Endodermal cell (in vitro differentiated cells): ENCODE measurements around the gene HAVCR1. TPM values are rescaled to one million over a fixed set of nuclear protein-coding genes. Genes with fewer than 3 reads are reported as not detected.
"Not testable (repeated sequence)": the region's sequence is repeated elsewhere in the genome, so short reads cannot be mapped to it uniquely, and the experiment has no call there.

Source experiments
- DNase-seq: peaks from one replicate; pipeline ENCODE4 v3.0.0-alpha.2; 2017
- H3K27ac ChIP-seq: 2 replicates; pipeline ENCODE4 v1.5.1; 2013; ENCODE audit warnings: mild to moderate bottlenecking, low read depth, low read length, moderate library complexity
- H3K27me3 ChIP-seq: 2 replicates; pipeline ENCODE4 v1.6.1; 2013; ENCODE audit warnings: mild to moderate bottlenecking, low read length, moderate library complexity; ENCODE audit not compliant: insufficient read depth, control insufficient read depth, poor library complexity, severe bottlenecking
- H3K36me3 ChIP-seq: 2 replicates; pipeline ENCODE4 v1.7.0; 2013; ENCODE audit warnings: mild to moderate bottlenecking, low read length, moderate library complexity; ENCODE audit not compliant: control insufficient read depth, insufficient read depth
- H3K4me1 ChIP-seq: one replicate; pipeline ENCODE4 v1.7.0; 2013; ENCODE audit warnings: low read length; ENCODE audit not compliant: control insufficient read depth, insufficient read depth
- H3K4me3 ChIP-seq: 2 replicates; pipeline ENCODE4 v1.5.1; 2013; ENCODE audit warnings: mild to moderate bottlenecking, low read length, moderate library complexity
- H3K9ac ChIP-seq: 2 replicates; pipeline ENCODE4 v1.6.1; 2013; ENCODE audit warnings: mild to moderate bottlenecking, low read length, moderate library complexity; ENCODE audit not compliant: poor library complexity, severe bottlenecking; ENCODE audit errors: extremely low read depth
- H3K9me3 ChIP-seq: 2 replicates; pipeline ENCODE4 v1.6.1; 2013; ENCODE audit warnings: mild to moderate bottlenecking, low read length, moderate library complexity; ENCODE audit not compliant: control insufficient read depth
- H3K27ac Mint-ChIP-seq: 2 replicates; pipeline ENCODE4 v1.8.0; 2020; ENCODE audit warnings: mixed read lengths
- H3K27me3 Mint-ChIP-seq: 2 replicates; pipeline ENCODE4 v1.8.0; 2021; ENCODE audit warnings: mild to moderate bottlenecking, mixed read lengths; ENCODE audit not compliant: insufficient read depth
- H3K36me3 Mint-ChIP-seq: 2 replicates; pipeline ENCODE4 v1.8.0; 2020; ENCODE audit warnings: low read depth, mixed read lengths
- H3K4me1 Mint-ChIP-seq: 2 replicates; pipeline ENCODE4 v1.8.0; 2020; ENCODE audit warnings: mixed read lengths
- H3K4me3 Mint-ChIP-seq: 2 replicates; pipeline ENCODE4 v1.8.0; 2020; ENCODE audit warnings: mild to moderate bottlenecking, moderate library complexity, mixed read lengths
- H3K9me3 Mint-ChIP-seq: 2 replicates; pipeline ENCODE4 v1.8.0; 2020; ENCODE audit warnings: mild to moderate bottlenecking, mixed read lengths
- CTCF ChIP-seq: fragments of 200-600 bp; sonication (generic); conservative IDR thresholded peaks from 2 replicates; pipeline ENCODE4 v1.5.0; 2021; ENCODE audit warnings: antibody characterized with exemption, mild to moderate bottlenecking
- WGBS, 2 experiments: methylation state at CpG; one replicate each; pipeline versions ENCODE4 v1.1.5 to v1.1.7; 2013; ENCODE audit warnings: missing lambda C conversion rate in 2 of 2, mixed read lengths in 1 of 2; ENCODE audit not compliant: insufficient coverage in 1 of 2, insufficient read length in 1 of 2; 5-methylcytosine and 5-hydroxymethylcytosine counted together
- total RNA-seq, 2 donors: library from RNA; stranded (reverse); fragmentation: NEBNext Ultra II Directional in 1 of 2; extraction: Animal tissue kit (Norgen Biotek cat#: 25700) in 1 of 2; gene quantifications; 2 replicates in 1 of 2; 3 replicates in 1 of 2; pipeline ENCODE4 v1.2.1, GENCODE V29; 2021

The HAVCR1 gene
- total RNA-seq, 2 donors from 2014 or later, result 0.59 to 0.60 TPM

GRCh38 chr5:157047898-157048297, 11.0 kb downstream of the HAVCR1 start:
- Histone ChIP-seq H3K9ac (no peak overlapping the region), H3K27me3 (no peaks in the 10 kb centered on the region), H3K9me3 (no peaks in the 10 kb centered on the region), H3K4me1 (peaks cover 5% of the 10 kb centered on the region), H3K4me3 (no peak overlapping the region), H3K36me3 (no peaks in the 10 kb centered on the region), H3K27ac (no peak overlapping the region)
- peaks cover 30% of the 10 kb centered on the region for H3K4me1 Mint-ChIP-seq
- no peak overlapping the region for H3K27ac Mint-ChIP-seq
- no peak for TF ChIP-seq CTCF
- H3K4me3 Mint-ChIP-seq, result no peak overlapping the region
- DNase-seq, result no peak
- H3K36me3 Mint-ChIP-seq, result no peaks in the 10 kb centered on the region
- 95 to 97% methylated on average over 4 to 5 of the region's 5 CpGs for WGBS, 2 experiments
- no peaks in the 10 kb centered on the region for H3K27me3 Mint-ChIP-seq
- no peaks in the 10 kb centered on the region for H3K9me3 Mint-ChIP-seq

- not testable (repeated sequence) for DNase-seq, H3K4me3 Mint-ChIP-seq, H3K27ac Mint-ChIP-seq, H3K9me3 Mint-ChIP-seq, H3K4me3 ChIP-seq, H3K36me3 ChIP-seq, H3K27ac ChIP-seq, H3K9me3 ChIP-seq, H3K27me3 ChIP-seq, H3K36me3 Mint-ChIP-seq, H3K9ac ChIP-seq, H3K27me3 Mint-ChIP-seq, H3K4me1 ChIP-seq
- H3K4me1 Mint-ChIP-seq, result peaks cover 30% of the 10 kb centered on the region
- WGBS, 2 experiments, result 91 to 93% methylated on average over 3 to 4 of the region's 4 CpGs
Measured at GRCh38 chr5:157047016-157047415, 11.9 kb downstream of the HAVCR1 start.

- H3K4me3 ChIP-seq, result no peak overlapping the region
- H3K9me3 ChIP-seq, result no peaks in the 10 kb centered on the region
- Mint-ChIP-seq H3K9me3 (no peaks in the 10 kb centered on the region), H3K4me1 (peaks cover 30% of the 10 kb centered on the region), H3K27ac (no peak overlapping the region), H3K27me3 (no peaks in the 10 kb centered on the region), H3K4me3 (no peak overlapping the region), H3K36me3 (no peaks in the 10 kb centered on the region)
- WGBS, 2 experiments, result 95 to 100% methylated on average over 3 of the region's 3 CpGs
- no peaks in the 10 kb centered on the region for H3K36me3 ChIP-seq
- peaks cover 5% of the 10 kb centered on the region for H3K4me1 ChIP-seq
- H3K27me3 ChIP-seq, result no peaks in the 10 kb centered on the region
- no peak for TF ChIP-seq CTCF
- no peak overlapping the region for H3K27ac ChIP-seq
- H3K9ac ChIP-seq, result no peak overlapping the region
- peak; percentile 71 for DNase-seq
Measured at GRCh38 chr5:157046041-157046440, 12.9 kb downstream of the HAVCR1 start.

- DNase-seq, result no peak
- no peak overlapping the region for H3K27ac Mint-ChIP-seq
Measured at GRCh38 chr5:157045601-157046000, 13.3 kb downstream of the HAVCR1 start.

More at GRCh38 chr5:157045601-157046000, 13.3 kb downstream of the HAVCR1 start:
- H3K4me3 Mint-ChIP-seq, result no peak overlapping the region
- Histone ChIP-seq H3K4me1 (peaks cover 5% of the 10 kb centered on the region), H3K4me3 (no peak overlapping the region), H3K27me3 (no peaks in the 10 kb centered on the region), H3K36me3 (no peaks in the 10 kb centered on the region), H3K9ac (no peak overlapping the region), H3K27ac (no peak overlapping the region), H3K9me3 (no peaks in the 10 kb centered on the region)
- H3K36me3 Mint-ChIP-seq, result no peaks in the 10 kb centered on the region
- WGBS, 2 experiments, result 96 to 100% methylated on average over 3 of the region's 3 CpGs
- no peak for TF ChIP-seq CTCF
- peaks cover 27% of the 10 kb centered on the region for H3K4me1 Mint-ChIP-seq
- H3K9me3 Mint-ChIP-seq, result no peaks in the 10 kb centered on the region
- H3K27me3 Mint-ChIP-seq, result no peaks in the 10 kb centered on the region
